ENCODE results near the gene MAJIN. TPM values are rescaled to one million over a fixed set of nuclear protein-coding genes. Genes with fewer than 3 reads are reported as not detected.

The MAJIN gene
- polyA plus RNA-seq, 3 donors: 0.76 to 1.2 (median 1.1) TPM

DNA sequence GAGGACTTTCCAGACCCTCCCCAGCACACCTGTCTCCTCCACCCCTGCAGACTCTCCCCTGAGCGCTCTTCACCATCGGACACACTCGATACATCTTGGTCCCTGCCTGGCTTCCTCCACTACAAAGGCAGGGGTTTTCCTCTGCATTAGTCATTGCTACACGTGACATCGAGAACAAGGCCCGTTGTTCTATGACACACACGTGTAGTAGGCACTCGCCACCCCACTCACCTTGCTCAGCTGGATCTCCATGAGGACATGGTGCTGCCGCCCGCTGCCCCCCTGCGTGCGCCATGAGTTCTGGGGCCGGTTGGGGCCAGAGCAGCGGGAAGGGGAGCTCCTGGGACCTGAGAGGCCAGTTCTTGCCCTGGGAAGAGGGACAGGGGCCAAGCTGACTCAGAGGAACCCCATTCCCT lies 71.6 kb downstream of the MAJIN start:
- no peak for DNase-seq (ENCODE audit: extremely low read depth in 1 of 11, low read depth in 9 of 11, low spot score in 4 of 11)

DNA sequence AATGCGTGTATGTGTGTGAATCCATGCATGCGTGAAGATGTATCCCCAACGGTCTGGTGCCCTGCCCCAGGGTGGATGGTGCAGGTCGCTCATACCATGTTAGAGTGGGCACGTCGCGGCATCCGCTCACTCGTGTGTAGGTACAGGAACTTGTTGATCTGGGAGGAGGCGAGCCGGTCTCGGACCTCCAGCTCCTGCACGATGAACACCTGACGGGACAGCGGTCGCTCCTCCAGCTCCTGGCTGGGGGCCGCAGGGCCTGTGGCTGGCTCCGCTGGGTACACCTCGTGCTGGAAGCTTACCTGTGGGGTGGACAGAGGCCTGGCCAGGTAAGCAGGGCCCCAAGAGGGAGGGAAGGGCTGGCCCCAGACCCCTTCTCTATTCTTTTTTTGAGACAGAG lies 73.4 kb downstream of the MAJIN start:
- DNase-seq (ENCODE audit: extremely low read depth in 1 of 11, low read depth in 9 of 11, low spot score in 4 of 11): no peak

DNA sequence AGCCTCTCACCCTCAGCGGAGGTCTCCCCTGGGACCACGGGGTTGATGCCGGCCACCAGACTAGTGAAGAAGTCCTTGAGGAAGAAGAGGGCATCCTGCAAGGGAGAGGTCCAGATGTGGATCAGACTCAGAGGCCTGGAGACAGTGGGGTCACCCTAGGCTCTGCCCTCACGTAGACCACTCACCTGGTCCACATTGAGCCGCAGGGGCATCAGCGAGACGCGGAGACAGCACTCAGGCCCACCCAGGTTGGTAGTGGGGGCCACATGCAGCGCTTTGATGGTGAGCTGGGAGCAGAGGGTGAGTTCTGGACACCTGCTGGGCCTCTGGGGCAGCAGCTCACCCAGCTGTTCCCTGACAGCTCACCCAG lies 73.8 kb downstream of the MAJIN start:
- no peak for DNase-seq (ENCODE audit: extremely low read depth in 1 of 11, low read depth in 9 of 11, low spot score in 4 of 11)

DNA sequence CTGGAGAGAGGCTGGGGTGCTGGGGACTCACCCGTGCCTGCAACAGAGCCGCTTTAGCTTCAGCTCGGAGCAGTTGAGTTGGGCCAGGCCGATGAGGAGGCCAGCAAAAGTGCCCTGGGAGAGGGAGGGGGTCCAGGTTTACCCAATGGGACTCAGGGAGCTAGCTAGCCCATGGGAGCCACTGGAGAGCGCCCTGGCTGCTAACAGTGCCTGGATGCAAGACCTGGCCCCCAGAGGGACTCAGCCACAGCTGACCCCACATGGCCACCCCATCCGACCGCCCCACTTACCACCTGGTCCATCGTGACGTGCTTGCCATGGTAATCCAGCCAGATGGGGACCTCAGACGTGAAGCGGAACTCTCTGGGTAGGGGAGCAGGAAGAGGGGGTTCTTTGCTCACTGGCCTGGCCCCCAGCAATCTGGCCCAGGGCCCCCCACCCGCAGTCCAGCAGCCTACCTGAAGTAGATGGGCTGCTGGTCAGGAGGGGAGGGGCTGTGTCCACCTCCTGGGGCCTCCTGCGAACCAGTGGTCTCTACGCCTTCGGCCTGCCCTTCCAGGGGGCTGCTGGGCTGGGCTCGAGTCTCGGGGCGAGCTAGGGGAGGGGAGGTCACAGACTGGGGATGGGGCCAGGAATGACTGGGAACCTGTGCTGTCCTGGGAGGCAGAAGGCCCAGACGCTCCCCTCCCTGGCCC lies 74.4 kb downstream of the MAJIN start:
- DNase-seq (ENCODE audit: extremely low read depth in 1 of 11, low read depth in 9 of 11, low spot score in 4 of 11): no peak

DNA sequence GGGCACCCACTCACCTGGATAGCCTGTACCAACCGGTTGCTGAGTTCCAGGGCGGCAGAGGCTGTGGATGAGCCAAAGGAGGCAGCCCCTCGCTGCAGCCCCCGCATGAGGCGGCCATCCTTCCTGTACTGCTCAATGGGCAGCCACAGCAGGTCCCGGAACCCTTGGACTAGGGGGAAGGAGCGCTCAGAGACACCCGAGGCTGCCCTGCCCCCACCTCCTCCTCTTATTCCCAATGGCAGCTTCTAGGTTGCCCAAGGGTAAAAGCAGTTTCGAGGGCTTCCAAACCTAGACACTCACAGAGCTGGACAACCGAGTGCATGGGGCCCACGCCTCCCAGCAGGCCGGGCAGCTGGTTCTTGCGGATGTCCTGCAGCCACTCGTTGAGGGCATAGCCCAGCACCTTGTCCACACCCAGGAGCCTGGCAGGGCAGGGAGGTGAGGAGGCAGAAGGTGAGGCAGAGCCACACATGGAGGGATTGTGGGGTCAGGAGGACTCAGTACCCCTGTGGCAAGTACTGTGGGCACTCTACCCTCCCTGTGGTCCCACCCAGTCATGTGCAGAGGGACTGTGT lies 75.4 kb downstream of the MAJIN start:
- no peak for DNase-seq (ENCODE audit: extremely low read depth in 1 of 11, low read depth in 9 of 11, low spot score in 4 of 11)

DNA sequence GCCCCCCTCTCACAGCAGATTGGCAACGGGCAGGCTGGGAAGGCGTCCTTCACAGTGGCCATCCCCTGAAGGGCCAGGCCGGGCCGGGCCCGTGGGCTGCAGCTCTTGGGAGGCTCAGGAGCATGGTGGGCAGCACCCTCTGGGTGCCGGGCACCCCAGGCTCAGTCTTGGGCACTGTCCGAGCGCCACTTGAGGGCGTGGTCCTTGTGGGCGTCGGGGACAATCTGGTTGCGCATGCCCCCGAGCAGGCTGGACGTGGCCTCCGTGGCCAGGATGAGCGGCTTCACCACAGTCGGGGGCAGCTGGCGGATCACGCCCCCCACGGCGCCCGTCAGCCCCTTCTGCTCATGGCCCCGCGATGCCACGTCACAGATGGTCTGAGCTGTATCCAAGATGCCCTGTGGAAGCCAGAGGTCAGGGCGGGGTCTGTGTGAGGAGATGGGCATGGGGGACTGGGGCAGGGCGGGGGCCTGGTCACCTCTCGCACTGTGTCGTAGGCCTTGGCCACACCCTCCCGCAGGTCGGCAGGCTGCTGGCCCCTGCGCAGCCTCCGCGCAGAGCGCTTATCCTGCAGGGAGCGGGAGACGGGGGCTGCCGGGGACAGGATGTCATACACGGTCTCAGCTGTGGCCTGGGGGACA lies 77.0 kb downstream of the MAJIN start:
- DNase-seq (ENCODE audit: extremely low read depth in 1 of 11, low read depth in 9 of 11, low spot score in 4 of 11): no peak

DNA sequence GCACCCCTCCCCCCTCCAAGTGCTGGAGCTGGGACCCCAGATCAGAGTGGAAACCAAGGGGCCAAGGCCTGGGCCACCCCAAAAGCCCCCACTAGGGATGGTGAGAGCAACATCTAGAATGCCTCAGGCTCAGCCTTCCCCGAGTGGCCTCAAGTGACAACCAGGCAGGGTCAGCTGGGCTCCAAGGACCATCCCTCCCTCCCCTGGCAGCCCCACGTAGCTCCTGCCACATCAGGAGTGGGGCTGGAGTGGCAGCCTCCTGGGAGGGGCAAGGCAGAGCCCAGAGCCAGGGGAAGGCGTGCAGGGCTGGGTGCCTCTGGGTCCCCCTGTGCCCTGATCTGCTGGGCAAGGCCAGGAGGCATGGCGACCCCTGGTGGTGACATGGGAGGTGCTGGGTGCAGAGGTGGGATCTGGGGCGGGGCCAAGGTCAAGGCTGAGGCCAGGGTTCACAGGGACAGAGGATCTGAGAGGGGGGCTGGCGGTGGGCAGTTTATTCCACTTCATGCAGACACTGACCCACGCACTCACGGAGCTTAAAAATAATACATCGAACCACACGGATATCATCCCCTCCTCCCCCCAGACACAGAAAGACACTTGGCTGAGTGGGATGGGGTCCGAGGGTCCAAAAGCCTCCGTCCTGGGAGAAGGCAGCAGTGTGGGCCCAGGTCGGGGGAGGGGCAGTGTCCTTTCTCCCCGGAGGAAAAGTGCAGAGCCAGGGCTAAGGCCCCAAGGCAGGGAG lies 77.7 kb downstream of the MAJIN start:
- DNase-seq (ENCODE audit: extremely low read depth in 1 of 11, low read depth in 9 of 11, low spot score in 4 of 11): no peak

DNA sequence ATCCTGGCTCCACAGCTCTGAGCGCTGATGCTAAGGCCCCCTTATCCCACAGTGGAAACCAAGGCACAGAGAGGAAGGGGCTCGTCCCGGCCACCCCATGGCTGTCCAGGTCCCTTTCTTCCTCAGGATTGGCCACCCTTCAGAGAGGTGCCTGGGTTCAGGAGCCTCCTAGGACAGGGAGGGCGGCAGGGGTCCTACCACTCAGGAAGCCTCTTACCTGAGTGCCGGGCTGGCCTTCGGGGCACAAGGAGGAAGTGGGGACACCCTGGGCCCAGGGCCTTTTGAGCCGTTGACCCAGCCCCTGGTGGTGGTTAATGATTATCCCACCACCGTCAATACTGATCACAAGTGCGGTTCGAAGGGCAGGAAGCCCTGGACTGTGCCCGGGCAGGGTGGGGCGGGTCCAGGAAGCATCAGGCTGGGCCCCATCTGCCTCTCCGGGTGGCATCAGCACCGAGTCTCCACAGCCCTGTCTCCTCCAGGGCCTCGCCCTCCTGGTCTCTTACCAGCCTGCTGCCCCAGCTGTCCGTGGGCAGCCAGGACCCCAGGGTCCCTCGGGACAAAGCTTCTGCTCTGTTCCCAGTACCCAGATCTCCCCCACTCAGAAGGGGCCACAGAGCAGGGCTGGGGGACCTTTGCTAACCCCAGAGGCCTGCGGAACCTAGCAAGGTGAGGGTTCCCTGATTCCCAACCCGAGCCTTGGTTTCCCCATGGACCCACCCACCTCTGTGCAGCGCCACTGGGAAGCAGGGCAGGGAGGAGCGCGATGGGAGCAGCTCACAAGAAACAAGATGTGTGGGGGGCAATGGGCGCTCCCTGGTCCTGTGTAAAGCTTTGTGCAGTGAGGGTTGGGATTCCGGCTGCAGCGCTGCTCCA lies 78.5 kb downstream of the MAJIN start:
- DNase-seq (ENCODE audit: extremely low read depth in 1 of 11, low read depth in 9 of 11, low spot score in 4 of 11): no peak

DNA sequence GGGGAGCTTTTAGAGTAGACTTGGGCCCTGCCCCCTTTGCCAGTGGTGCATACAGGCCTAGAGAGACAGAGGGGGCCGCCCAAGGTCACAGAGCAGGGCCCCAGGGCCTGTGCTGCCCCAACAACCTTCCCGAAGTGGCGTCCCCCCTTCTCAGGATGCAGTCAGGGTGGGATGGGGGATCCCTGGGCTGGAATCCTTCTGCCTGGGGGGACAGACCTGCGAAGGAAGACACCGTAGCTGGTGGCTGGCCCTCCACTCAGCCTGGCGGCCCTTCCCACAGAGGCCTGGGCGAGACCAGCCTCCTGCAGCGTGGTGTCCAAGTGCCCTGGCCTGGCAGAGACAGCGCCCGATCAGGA lies 79.1 kb downstream of the MAJIN start:
- no peak for DNase-seq (ENCODE audit: extremely low read depth in 1 of 11, low read depth in 9 of 11, low spot score in 4 of 11)

DNA sequence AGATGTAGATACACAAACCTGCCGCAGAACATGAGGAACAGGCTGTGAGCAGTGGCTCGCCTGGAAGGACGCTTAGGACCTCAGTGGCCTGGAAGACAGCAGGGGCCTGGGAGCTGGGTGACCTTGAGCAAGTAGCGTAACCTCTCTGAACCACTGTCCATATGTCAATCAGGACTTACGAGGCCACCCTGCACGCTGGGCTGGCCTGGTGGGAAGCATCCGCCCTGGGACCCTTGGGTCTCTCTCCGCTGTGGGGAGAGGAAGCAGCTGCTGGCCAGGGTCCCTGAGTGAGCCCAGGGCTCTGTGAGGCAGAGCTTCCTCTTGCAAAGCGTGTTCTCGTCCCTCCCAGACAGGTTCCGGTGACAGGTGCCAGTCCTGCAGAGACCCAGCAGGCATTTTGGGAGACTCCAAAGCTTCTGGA lies 79.5 kb downstream of the MAJIN start:
- no peak for DNase-seq (ENCODE audit: extremely low read depth in 1 of 11, low read depth in 9 of 11, low spot score in 4 of 11)

DNA sequence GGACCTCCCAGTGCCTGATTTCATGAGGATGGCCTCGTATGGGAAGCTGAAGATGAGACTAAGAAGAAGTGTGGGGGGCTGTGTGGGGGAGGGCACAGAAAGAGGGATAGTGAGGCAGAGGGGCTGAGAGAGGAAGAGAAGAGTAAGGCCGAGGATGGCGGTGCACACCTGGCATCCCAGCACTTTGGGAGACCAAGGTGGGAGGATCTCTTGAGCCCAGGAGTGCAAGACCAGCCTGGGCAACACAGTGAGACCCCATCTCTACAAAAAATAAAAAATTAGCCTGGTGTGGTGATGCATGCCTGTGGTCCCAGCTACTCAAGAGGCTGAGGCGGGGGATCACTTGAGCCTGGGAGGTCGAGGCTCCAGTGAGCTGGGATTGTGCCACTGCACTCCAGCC lies 80.0 kb downstream of the MAJIN start:
- no peak for DNase-seq (ENCODE audit: extremely low read depth in 1 of 11, low read depth in 9 of 11, low spot score in 4 of 11)

DNA sequence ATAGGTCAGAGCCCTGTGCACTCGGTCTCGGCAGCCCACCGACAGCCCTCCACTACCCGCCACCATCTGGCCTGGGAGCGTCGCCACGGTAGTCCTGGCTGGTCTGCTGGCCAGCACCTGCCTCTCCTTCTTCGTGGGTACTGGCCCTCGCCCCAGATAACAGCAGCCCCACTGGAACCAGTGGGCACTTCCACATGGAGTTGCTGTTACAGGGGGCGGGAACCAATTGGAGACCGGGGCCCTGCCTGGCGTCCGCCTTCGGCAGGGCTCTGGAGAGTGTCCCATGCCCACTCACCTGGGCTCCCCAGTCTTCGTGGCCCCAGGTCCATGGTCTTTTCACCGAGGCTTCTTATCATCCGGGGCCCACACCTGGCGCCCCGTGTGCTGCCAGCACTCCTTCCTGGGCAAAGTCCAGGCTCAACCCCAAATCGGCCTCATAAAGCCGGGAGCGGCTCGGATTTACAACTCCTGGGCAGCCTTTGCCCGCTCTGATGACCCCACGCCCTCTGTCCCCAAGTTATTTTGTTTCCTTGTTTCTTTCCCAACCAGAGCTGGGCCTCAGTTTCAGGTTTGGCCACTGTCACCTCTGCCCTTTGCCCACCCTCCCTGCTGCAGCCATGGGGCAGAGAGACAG lies 80.6 kb downstream of the MAJIN start:
- DNase-seq (ENCODE audit: extremely low read depth in 1 of 11, low read depth in 9 of 11, low spot score in 4 of 11): no peak

DNA sequence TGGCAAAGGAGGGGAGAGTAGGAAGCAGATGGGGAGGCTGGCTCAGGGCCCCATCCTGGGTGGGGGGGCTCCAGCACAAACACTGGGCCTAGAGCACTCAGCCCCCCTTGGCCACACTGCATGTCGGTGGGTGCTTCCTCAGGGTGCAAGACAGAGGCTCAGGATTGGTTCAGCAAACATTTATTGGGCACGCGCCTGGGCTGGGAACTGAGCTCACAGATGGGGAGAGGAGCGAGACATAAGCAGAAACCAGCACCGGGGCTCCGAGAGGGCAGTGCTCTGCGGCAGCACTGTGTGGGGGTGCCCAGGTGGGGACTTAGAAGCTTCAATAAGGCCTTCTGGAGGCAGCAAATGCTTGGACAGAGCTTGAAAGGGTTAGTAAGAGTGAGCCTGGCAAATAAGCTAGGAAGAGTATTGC lies 81.4 kb downstream of the MAJIN start:
- no peak for DNase-seq (ENCODE audit: extremely low read depth in 1 of 11, low read depth in 9 of 11, low spot score in 4 of 11)

DNA sequence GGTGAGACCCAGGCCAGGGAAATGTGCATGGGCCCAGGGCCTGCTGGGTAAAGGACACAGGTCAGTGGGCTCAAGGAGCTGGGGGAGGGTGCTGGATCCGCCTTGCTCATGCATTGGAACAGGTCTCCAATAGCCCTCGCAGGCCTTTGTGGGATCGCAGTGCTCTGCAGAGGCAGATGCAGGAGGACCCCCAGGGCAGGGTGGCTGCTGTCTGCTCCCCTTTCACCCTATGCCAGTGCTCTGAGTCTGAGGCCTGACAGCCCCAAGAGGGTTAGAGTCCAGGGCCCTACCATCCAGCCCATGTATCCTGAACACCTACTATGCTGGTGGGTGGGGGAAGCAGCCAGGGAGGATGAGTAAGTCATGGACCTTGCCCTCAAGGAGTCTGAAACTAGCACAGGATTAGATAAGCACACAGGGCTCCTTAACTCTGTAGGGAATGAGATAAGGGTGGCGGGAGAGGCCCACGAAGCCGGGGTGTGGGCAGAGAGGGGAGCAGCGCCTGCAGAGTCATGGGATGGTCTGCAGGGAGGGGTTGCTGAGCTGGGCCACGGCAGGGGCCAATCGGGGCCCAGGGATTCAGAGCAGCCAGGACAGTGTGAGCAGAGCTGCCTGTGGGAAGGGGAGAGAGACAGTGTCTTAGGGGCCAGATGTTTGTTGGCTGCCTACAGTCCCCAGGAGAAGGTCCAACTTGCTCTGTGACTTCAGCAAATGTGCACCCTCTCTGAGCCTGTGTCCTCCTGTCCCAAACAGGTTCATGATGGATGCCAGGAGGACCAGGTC lies 83.0 kb downstream of the MAJIN start:
- DNase-seq (ENCODE audit: extremely low read depth in 1 of 11, low read depth in 9 of 11, low spot score in 4 of 11): no peak

DNA sequence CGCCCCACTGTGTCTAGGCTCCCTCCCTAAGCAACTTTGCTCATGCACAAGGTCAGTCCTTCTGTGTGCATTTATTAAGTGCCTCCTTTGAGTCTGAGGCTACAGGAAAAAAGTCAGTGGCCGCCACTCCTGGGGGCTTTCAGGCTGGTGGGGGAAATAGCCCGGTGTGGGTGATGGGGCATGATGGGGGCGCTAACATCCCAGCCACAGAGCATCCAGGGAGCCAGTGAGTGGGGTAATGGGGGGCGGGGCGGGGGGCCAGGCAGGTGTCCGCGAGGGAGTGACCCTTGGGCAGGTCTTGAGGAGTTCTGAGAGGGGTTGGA lies 83.5 kb downstream of the MAJIN start:
- DNase-seq (ENCODE audit: extremely low read depth in 1 of 11, low read depth in 9 of 11, low spot score in 4 of 11): no peak
